Measurements from ENCODE around the gene EVI2B. TPM values are rescaled to one million over a fixed set of nuclear protein-coding genes. Genes with fewer than 3 reads are reported as not detected.

The EVI2B gene
- polyA plus RNA-seq, 1 donor from 2014 or later, result not detected

DNA sequence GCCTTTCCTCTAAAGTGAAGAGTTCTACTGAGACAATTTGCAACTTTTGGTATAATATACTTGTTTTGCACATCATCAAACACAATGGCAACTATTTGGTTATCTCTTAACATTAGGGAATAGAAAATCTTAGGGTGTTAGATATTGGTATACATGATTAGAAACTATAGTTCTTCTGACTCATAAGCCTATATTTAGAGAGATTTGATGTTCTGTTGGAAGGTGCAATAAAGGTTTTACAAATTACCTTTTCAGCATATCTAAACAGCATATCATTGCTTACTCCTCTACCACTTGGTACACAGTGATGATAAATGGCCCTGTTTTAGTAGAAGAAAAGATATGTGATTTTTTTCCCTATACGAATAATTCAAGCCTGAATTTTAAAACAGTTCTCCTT, 6.2 kb downstream of the EVI2B start:
- no peak overlapping the region for H2AFZ ChIP-seq (ENCODE audit: low read depth, low read length)
- no peaks in the 10 kb centered on the region for H3K36me3 ChIP-seq (ENCODE audit: insufficient read depth, low read length)
- H3K9me2 ChIP-seq (ENCODE audit: insufficient read depth, low read length), result no peaks in the 10 kb centered on the region
- H3F3A ChIP-seq (ENCODE audit: insufficient read depth, low read length, poor library complexity, severe bottlenecking), result no peaks in the 10 kb centered on the region
- TF ChIP-seq POLR2AphosphoS5 (IDR thresholded peaks at IDR 0.05) (no peak), MXI1 (conservative IDR thresholded peaks at IDR 0.05; ENCODE audit: poor library complexity, severe bottlenecking) (no peak), EZH2 (IDR thresholded peaks at IDR 0.05; ENCODE audit: borderline replicate concordance, insufficient read depth, low read length, poor library complexity, severe bottlenecking) (no peak), SMC3 (conservative IDR thresholded peaks at IDR 0.05; ENCODE audit: poor library complexity) (no peak), EP300 (conservative IDR thresholded peaks at IDR 0.05; ENCODE audit: poor library complexity, severe bottlenecking) (no peak), TAF1 (IDR thresholded peaks at IDR 0.05; ENCODE audit: low read depth) (no peak), RAD21 (conservative IDR thresholded peaks at IDR 0.05) (no peak)
- TF ChIP-seq, protein P1, sequence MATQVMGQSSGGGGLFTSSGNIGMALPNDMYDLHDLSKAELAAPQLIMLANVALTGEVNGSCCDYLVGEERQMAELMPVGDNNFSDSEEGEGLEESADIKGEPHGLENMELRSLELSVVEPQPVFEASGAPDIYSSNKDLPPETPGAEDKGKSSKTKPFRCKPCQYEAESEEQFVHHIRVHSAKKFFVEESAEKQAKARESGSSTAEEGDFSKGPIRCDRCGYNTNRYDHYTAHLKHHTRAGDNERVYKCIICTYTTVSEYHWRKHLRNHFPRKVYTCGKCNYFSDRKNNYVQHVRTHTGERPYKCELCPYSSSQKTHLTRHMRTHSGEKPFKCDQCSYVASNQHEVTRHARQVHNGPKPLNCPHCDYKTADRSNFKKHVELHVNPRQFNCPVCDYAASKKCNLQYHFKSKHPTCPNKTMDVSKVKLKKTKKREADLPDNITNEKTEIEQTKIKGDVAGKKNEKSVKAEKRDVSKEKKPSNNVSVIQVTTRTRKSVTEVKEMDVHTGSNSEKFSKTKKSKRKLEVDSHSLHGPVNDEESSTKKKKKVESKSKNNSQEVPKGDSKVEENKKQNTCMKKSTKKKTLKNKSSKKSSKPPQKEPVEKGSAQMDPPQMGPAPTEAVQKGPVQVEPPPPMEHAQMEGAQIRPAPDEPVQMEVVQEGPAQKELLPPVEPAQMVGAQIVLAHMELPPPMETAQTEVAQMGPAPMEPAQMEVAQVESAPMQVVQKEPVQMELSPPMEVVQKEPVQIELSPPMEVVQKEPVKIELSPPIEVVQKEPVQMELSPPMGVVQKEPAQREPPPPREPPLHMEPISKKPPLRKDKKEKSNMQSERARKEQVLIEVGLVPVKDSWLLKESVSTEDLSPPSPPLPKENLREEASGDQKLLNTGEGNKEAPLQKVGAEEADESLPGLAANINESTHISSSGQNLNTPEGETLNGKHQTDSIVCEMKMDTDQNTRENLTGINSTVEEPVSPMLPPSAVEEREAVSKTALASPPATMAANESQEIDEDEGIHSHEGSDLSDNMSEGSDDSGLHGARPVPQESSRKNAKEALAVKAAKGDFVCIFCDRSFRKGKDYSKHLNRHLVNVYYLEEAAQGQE (IDR thresholded peaks at IDR 0.05; ENCODE audit: borderline replicate concordance), result no peak
- TF ChIP-seq, protein P2, sequence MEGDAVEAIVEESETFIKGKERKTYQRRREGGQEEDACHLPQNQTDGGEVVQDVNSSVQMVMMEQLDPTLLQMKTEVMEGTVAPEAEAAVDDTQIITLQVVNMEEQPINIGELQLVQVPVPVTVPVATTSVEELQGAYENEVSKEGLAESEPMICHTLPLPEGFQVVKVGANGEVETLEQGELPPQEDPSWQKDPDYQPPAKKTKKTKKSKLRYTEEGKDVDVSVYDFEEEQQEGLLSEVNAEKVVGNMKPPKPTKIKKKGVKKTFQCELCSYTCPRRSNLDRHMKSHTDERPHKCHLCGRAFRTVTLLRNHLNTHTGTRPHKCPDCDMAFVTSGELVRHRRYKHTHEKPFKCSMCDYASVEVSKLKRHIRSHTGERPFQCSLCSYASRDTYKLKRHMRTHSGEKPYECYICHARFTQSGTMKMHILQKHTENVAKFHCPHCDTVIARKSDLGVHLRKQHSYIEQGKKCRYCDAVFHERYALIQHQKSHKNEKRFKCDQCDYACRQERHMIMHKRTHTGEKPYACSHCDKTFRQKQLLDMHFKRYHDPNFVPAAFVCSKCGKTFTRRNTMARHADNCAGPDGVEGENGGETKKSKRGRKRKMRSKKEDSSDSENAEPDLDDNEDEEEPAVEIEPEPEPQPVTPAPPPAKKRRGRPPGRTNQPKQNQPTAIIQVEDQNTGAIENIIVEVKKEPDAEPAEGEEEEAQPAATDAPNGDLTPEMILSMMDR (IDR thresholded peaks at IDR 0.05; ENCODE audit: poor library complexity, severe bottlenecking), result no peak
- H3K27ac ChIP-seq (ENCODE audit: low read length), result no peak overlapping the region
- no peaks in the 10 kb centered on the region for H3K9me3 ChIP-seq (ENCODE audit: low read length)
- H3K4me2 ChIP-seq (ENCODE audit: low read length), result no peak overlapping the region
- no peaks in the 10 kb centered on the region for H3K27me3 ChIP-seq (ENCODE audit: insufficient read depth, low read depth, low read length)
- H3K9ac ChIP-seq (ENCODE audit: low read length), result no peak overlapping the region
- no peaks in the 10 kb centered on the region for H3K79me2 ChIP-seq (replicated peaks; ENCODE audit: insufficient read depth, low read length)
- no peak overlapping the region for H3K4me3 ChIP-seq (ENCODE audit: low read length)
- no peaks in the 10 kb centered on the region for H4K20me1 ChIP-seq (ENCODE audit: insufficient read depth)

DNA sequence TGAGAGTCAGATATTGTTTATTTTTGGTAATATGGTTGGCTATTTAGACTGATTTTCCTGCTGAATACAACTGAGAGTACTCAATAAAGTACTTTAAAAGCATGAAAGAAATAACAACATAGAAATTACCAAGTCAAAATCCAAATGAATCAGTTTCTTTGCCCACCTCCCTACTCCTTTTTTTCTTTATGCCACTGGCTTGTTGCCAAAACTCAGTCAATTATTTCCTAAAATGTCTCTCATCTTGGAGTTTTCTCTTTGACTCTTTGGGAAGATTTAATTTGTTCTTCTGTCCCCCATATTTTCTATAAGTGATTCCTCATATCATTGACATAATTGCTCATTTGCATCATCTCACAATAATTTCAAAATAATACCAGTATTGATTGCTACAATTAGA, 14.2 kb downstream of the EVI2B start:
- TF ChIP-seq, protein P1 (IDR thresholded peaks at IDR 0.05; ENCODE audit: borderline replicate concordance), result no peak
- TF ChIP-seq EZH2 (IDR thresholded peaks at IDR 0.05; ENCODE audit: borderline replicate concordance, insufficient read depth, low read length, poor library complexity, severe bottlenecking) (no peak), MXI1 (conservative IDR thresholded peaks at IDR 0.05; ENCODE audit: poor library complexity, severe bottlenecking) (no peak), TAF1 (IDR thresholded peaks at IDR 0.05; ENCODE audit: low read depth) (no peak), RAD21 (conservative IDR thresholded peaks at IDR 0.05) (no peak), EP300 (conservative IDR thresholded peaks at IDR 0.05; ENCODE audit: poor library complexity, severe bottlenecking) (no peak)
- H3K4me3 ChIP-seq (ENCODE audit: low read length), result no peak overlapping the region
- no peaks in the 10 kb centered on the region for H3F3A ChIP-seq (ENCODE audit: insufficient read depth, low read length, poor library complexity, severe bottlenecking)
- no peaks in the 10 kb centered on the region for H3K9me3 ChIP-seq (ENCODE audit: low read length)
- no peak overlapping the region for H2AFZ ChIP-seq (ENCODE audit: low read depth, low read length)
- H3K36me3 ChIP-seq (ENCODE audit: insufficient read depth, low read length), result no peaks in the 10 kb centered on the region
- H4K20me1 ChIP-seq (ENCODE audit: insufficient read depth), result no peaks in the 10 kb centered on the region
- no peak overlapping the region for H3K4me2 ChIP-seq (ENCODE audit: low read length)
- no peak overlapping the region for H3K9ac ChIP-seq (ENCODE audit: low read length)
- no peak overlapping the region for H3K27ac ChIP-seq (ENCODE audit: low read length)
- no peaks in the 10 kb centered on the region for H3K27me3 ChIP-seq (ENCODE audit: insufficient read depth, low read depth, low read length)
- H3K79me2 ChIP-seq (replicated peaks; ENCODE audit: insufficient read depth, low read length), result no peaks in the 10 kb centered on the region
- no peaks in the 10 kb centered on the region for H3K9me2 ChIP-seq (ENCODE audit: insufficient read depth, low read length)
